Activated T-helper 2 cell treated with anti-CD3 and anti-CD28 coated beads, Interferon-gamma antibody, Interleukin-2, Interleukin-4, amounts not matched to agents 10 μg/mL and 5 μg/mL and 100 μg/mL, durations not matched to agents 14 hours and 24 hours and 36 hours (primary cell): ENCODE results near the gene FYB1. TPM values are rescaled to one million over a fixed set of nuclear protein-coding genes. Genes with fewer than 3 reads are reported as not detected.
A peak's percentile ranks its signal among the peaks of the same experiment; 100 is the strongest.

Experiments used
- DNase-seq: peaks from one replicate; pipeline ENCODE4 v3.0.0; 2021; ENCODE audit warnings: low spot score
- H3K27ac Mint-ChIP-seq: one replicate; pipeline ENCODE4 v1.8.0; 2021; ENCODE audit warnings: mixed read lengths
- H3K27me3 Mint-ChIP-seq: one replicate; pipeline ENCODE4 v1.8.0; 2021; ENCODE audit warnings: low read depth, mixed read lengths
- H3K36me3 Mint-ChIP-seq: one replicate; pipeline ENCODE4 v1.8.0; 2021; ENCODE audit warnings: low read depth, mixed read lengths
- H3K4me1 Mint-ChIP-seq: one replicate; pipeline ENCODE4 v1.8.0; 2021; ENCODE audit warnings: low read depth, mixed read lengths
- H3K4me3 Mint-ChIP-seq: one replicate; pipeline ENCODE4 v1.8.0; 2021; ENCODE audit warnings: low read depth, mild to moderate bottlenecking, moderate library complexity, mixed read lengths
- H3K9me3 Mint-ChIP-seq: one replicate; pipeline ENCODE4 v1.8.0; 2021; ENCODE audit warnings: mixed read lengths
- intact Hi-C: fragments of 100-400 bp; cut with micrococcal nuclease; formaldehyde crosslinking; loops from one replicate; pipeline ENCODE4 v1.15.1; 2023
- total RNA-seq: library from RNA; stranded (reverse); gene quantifications from 2 replicates; pipeline ENCODE4 v1.2.3, GENCODE V29; 2022

FYB1 gene
- total RNA-seq, 1 donor from 2014 or later = 70.7 TPM

DNA sequence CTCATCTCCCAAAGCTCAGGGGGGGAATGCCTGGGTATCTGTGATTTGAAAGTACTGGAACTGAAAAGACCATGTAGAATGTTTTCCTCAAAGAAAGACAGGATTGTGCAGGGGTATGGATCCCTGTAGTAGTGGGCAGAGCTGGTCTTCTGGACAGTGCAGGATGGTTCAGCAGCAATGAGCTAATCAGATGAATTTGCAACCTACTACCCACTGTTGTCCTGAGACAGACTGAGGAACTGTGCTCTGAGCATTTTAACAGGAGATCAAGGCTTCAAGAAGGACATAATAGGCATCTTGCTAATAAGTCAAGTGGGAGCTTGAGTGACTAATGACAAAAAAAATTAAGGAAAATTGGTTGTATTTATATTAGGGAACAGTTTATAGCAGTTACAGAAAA lies 61.7 kb downstream of the FYB1 start:
- no peak for DNase-seq
- H3K4me1 Mint-ChIP-seq = peaks cover 51% of the 10 kb centered on the region
- no peak overlapping the region for H3K27ac Mint-ChIP-seq
- no peak overlapping the region for H3K4me3 Mint-ChIP-seq
- no peaks in the 10 kb centered on the region for H3K9me3 Mint-ChIP-seq
- H3K27me3 Mint-ChIP-seq = no peaks in the 10 kb centered on the region
- intact Hi-C loops = no loop called here
- peaks cover 43% of the 10 kb centered on the region for H3K36me3 Mint-ChIP-seq

DNA sequence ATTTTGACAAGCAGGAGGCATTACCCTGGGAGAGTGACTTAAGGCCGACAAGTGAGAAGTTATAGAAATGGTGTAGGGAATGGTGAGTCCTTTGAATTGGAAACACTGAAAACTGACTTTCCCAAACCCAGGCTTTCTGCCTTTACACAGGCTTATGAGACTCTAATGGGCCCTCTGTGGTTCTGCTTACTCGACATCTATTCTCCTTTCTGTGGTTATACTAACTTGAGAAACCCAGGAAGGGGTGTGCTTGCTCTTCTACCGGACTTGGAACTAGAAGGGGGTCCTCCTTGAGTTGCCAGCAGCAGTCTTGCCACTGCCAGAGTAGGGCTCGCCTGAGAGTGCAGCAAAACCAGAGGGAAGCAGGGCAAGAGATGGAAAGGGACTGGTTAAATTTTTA lies 63.3 kb downstream of the FYB1 start:
- Mint-ChIP-seq H3K27me3 (no peaks in the 10 kb centered on the region), H3K27ac (peak overlapping the region; percentile 24), H3K9me3 (no peaks in the 10 kb centered on the region), H3K4me1 (peaks cover 58% of the 10 kb centered on the region), H3K4me3 (no peak overlapping the region), H3K36me3 (peaks cover 53% of the 10 kb centered on the region)
- intact Hi-C loops = no loop called here
- no peak for DNase-seq

DNA sequence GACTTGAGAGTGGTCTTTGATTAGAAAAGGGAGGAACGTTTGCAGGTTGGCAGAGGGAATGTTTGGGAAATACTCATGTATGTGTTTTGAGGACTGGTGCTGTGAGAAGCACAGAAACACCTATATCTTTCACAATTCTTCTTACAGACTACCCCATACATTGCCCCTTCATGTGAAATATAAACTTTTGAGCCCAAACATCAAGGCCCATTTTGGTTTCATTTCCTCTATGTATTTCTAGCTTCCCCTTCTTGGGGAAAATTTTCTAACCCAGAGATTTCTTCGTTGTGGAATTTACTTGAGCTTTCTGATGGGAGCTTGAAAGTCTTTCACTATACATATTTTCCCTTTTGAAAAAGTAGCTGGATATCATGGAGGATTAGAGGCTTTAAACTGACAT lies 67.6 kb downstream of the FYB1 start:
- Mint-ChIP-seq H3K36me3 (peaks cover 49% of the 10 kb centered on the region), H3K4me3 (no peak overlapping the region), H3K27me3 (no peaks in the 10 kb centered on the region), H3K27ac (peak overlapping the region; percentile 42), H3K4me1 (peaks cover 51% of the 10 kb centered on the region), H3K9me3 (no peaks in the 10 kb centered on the region)
- intact Hi-C loops = loop anchor here (5.0 kb wide), 1 partner anchor 36 kb away; no protein-coding TSS in a partner anchor
- no peak for DNase-seq

DNA sequence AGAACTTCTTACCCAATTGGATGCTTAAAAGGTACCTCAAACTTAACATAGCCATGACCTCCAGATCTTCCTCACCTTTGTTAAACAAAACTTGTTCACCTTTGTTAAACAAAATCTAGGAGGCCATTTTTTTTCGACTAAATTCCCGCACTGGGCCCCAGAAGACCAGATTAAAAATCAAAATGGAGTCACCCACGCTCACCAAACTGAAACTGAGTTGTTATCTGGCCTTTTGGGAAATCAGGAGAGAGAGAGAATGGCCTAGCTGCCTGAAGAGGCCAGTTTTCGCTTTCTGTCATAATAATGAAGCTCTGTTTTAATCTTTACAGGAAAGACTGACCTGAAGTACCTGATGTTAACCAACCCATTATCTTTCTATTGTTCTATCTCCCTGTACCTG lies 69.4 kb downstream of the FYB1 start:
- Mint-ChIP-seq H3K4me1 (peaks cover 45% of the 10 kb centered on the region), H3K4me3 (no peak overlapping the region), H3K27ac (peak overlapping the region; percentile 52), H3K36me3 (peaks cover 47% of the 10 kb centered on the region), H3K27me3 (no peaks in the 10 kb centered on the region), H3K9me3 (no peaks in the 10 kb centered on the region)
- DNase-seq = no peak
- intact Hi-C loops = loop anchor here (1.0 to 10.0 kb wide), 5 partner anchors 15 to 395 kb away; no protein-coding TSS in a partner anchor

DNA sequence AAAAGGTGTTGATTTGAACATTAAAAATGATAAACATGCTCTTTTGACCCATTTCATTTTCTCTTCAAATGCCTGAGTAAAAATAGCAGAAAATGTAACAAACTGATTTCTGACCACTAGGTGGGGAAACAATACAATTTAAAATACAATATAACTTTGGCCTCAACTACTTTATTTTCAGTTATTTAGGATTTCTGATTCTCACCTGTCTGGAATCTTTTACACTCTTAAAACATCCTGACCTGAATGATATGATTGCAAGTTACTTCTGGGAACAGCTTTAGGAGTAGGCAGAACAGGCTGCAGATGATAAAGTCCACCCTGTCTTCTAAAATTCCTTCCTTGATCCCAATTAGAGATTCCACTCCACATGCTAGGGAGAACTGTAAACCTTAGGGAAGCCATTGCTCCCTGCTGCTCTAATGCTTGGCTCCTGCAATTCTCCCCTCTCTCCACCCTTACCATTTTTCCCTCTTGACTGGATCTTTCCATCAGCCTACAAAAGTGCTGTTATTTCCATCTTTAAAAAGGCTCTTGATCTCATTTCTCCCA lies 70.3 kb downstream of the FYB1 start:
- no peak for DNase-seq
- H3K9me3 Mint-ChIP-seq = no peaks in the 10 kb centered on the region
- H3K36me3 Mint-ChIP-seq = peaks cover 47% of the 10 kb centered on the region
- no peaks in the 10 kb centered on the region for H3K27me3 Mint-ChIP-seq
- H3K4me3 Mint-ChIP-seq = no peak overlapping the region
- intact Hi-C loops = loop anchor here (1.0 to 10.0 kb wide), 4 partner anchors 16 to 396 kb away; no protein-coding TSS in a partner anchor
- H3K4me1 Mint-ChIP-seq = peaks cover 42% of the 10 kb centered on the region
- peak overlapping the region; percentile 52 for H3K27ac Mint-ChIP-seq

DNA sequence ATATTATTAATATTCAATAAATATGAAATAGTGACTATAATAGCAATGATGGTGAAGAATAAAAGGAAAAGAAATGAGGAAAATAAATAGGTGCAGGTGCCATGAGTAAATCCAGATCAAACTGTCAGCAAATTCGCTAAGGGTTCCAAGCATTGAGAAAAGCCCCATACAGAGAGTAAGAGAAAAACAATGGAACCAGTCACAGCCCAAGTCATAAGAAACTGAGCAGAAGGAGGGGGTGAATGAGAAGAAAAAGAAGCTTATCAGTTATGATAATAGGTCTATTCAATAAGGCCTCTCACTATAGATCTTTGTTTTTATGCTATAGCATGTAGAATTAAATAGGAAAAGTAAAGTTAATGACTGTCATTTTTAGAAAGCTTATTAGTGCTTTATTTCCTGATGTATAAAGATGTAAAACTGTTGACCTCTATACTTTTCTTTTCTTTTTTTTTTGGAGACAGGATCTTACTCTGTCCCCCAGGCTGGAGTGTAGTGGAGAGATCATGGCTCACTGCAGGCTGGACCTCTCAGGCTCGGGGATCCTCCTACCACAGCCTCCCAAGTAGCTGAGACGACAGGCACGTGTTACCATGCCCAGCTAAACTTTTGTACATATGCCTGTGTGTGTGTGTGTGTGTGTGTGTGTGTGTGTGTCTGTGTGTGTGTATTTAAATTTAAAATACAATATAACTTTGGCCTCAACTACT lies 72.4 kb downstream of the FYB1 start:
- DNase-seq = no peak
- peaks cover 30% of the 10 kb centered on the region for H3K36me3 Mint-ChIP-seq
- H3K27me3 Mint-ChIP-seq = no peaks in the 10 kb centered on the region
- no peak overlapping the region for H3K4me3 Mint-ChIP-seq
- intact Hi-C loops = loop anchor here (10.0 kb wide), 1 partner anchor 398 kb away; no protein-coding TSS in a partner anchor
- H3K4me1 Mint-ChIP-seq = peaks cover 28% of the 10 kb centered on the region
- no peaks in the 10 kb centered on the region for H3K9me3 Mint-ChIP-seq
- no peak overlapping the region for H3K27ac Mint-ChIP-seq

DNA sequence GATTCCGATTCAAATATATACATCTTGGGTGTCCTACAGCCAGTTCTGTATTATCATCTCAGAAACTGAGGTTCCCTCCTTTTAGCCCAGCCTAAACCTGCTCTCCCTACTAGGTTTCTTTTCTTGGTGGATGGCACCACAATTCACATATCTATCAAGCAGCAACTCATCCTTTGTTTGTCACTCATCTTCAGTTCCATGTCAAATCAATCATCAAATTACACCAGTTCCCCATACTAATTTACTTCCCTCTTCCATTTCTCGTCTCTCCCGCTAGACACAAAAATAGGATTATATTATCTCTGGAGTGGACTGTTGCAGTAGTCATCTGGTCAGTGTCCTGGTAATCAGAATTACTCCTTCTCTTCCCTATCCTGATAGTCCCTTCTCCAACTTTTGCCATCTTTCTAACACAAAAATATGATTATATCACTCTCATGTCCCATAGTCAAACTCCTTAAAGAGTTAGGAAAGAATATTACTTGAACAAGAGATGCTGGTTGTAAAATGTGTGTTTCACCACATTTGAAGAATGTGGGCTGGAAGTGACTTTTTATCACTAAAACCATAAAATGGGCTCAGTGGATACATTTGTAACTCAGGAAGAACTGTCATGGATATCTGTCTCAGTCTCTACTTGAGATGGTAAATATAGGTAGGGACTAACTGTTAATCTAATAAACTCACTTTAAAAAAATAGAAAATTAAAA lies 76.1 kb downstream of the FYB1 start:
- Mint-ChIP-seq H3K27ac (no peak overlapping the region), H3K36me3 (peaks cover 17% of the 10 kb centered on the region), H3K4me1 (peaks cover 9% of the 10 kb centered on the region), H3K4me3 (no peak overlapping the region), H3K27me3 (no peaks in the 10 kb centered on the region), H3K9me3 (no peaks in the 10 kb centered on the region)
- no peak for DNase-seq
- intact Hi-C loops = loop anchor here (10.0 kb wide), 1 partner anchor 401 kb away; no protein-coding TSS in a partner anchor

DNA sequence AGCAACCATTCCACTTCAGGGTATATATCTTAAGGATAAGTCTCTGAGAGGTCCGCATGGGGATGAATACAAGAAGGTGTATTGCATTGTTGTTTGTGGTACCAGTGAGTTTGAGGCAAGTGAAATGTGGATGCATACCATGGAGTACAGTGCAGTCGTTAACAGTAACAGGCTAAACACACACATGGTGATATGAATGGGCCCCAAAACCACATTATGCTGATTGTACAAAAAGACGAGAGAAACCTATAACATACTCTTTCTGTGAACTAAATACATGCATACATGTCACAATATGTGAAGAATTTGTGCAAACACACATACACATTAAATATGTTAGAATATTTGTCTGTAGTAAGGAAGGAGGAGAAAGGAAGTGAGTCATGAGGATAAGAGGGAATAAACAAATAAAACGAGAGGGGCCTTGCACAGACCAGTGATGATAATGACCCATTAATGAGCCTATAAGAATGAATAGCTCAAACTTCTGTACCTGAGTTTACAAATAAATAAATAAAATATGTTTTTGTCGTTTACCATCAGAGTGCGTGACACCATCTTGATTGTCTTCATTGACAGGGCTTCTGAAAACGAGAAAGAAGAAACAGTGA lies 78.7 kb downstream of the FYB1 start:
- Mint-ChIP-seq H3K4me3 (no peak overlapping the region), H3K27ac (no peak overlapping the region), H3K9me3 (no peaks in the 10 kb centered on the region), H3K36me3 (peaks cover 31% of the 10 kb centered on the region), H3K4me1 (peaks cover 18% of the 10 kb centered on the region), H3K27me3 (no peaks in the 10 kb centered on the region)
- intact Hi-C loops = loop anchor here (10.0 kb wide), 1 partner anchor 404 kb away; no protein-coding TSS in a partner anchor
- DNase-seq = no peak

DNA sequence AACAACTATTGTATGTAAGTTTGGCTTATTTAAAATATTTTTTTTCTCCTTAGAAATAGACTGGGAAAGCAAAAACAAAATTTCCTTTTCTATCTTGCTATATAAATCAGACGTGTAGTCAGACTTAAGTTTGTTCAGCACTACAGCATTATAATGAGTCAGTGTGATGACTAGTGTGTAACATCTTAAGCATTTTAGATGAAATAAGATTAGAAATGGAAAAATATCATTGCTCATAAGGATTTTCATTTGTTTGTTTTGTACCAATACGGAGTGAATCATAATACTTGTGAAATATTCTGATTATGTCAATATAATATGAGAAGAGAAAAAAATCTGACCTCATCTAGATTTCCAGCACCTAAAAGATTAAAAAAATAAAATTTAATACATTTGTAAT lies 80.5 kb downstream of the FYB1 start:
- peaks cover 43% of the 10 kb centered on the region for H3K36me3 Mint-ChIP-seq
- H3K4me1 Mint-ChIP-seq = peaks cover 18% of the 10 kb centered on the region
- no peaks in the 10 kb centered on the region for H3K9me3 Mint-ChIP-seq
- no peaks in the 10 kb centered on the region for H3K27me3 Mint-ChIP-seq
- H3K4me3 Mint-ChIP-seq = no peak overlapping the region
- no peak for DNase-seq
- H3K27ac Mint-ChIP-seq = no peak overlapping the region
- intact Hi-C loops = no loop called here

DNA sequence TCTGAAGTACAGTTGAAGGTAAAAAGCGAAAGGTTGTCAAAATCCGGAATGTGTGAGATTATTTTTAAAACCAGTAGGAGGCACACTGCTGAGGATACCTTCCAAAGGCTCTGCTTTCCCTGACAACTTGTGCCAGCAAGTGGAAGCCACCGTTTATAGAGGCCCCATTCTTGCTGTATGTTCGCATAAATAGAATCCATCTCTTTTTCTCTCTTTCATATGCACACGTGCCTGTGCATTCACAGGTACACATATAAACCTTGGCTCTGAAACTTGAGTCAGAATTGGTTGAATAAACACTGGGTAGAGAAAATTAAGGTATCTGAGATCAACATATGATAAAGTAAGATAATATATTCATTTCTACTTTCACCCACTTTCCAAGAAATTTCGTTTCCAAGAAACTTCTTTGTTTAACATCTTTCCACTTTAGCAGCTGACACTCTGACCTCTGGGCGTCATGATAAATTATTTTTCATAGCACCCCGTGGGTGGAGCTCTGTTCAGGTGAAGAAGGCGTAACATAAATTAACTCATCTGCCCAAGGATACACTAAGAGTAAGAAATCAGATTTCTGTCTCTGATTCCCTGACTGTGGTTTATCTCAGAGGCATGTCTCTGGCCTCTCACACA lies 81.4 kb downstream of the FYB1 start:
- intact Hi-C loops = no loop called here
- Mint-ChIP-seq H3K27ac (peak overlapping the region; percentile 46), H3K36me3 (peaks cover 50% of the 10 kb centered on the region), H3K9me3 (no peaks in the 10 kb centered on the region), H3K4me3 (no peak overlapping the region), H3K4me1 (peaks cover 18% of the 10 kb centered on the region), H3K27me3 (no peaks in the 10 kb centered on the region)
- DNase-seq = no peak

DNA sequence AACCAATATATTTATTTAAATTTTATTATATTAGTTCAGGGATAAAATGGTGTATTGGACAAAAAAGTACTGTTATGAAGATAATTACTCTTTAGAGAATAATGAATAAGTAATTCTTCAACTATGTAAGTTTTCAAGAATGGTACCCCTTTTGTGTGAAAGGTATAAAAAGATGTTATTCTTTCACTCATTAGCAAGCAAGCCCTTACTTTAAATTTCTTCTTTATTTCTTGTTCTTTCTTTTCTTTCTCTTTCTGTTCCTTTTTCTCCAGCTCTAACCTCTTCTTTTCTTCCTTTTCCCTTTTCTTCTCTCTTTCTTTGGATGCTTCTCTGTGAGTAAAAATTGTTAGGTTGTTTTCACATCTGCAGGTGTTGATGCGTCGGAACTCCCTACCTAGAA lies 82.0 kb downstream of the FYB1 start:
- no peak overlapping the region for H3K4me3 Mint-ChIP-seq
- H3K27ac Mint-ChIP-seq = no peak overlapping the region
- intact Hi-C loops = no loop called here
- no peak for DNase-seq
- H3K27me3 Mint-ChIP-seq = no peaks in the 10 kb centered on the region
- peaks cover 18% of the 10 kb centered on the region for H3K4me1 Mint-ChIP-seq
- H3K9me3 Mint-ChIP-seq = no peaks in the 10 kb centered on the region
- peaks cover 56% of the 10 kb centered on the region for H3K36me3 Mint-ChIP-seq

DNA sequence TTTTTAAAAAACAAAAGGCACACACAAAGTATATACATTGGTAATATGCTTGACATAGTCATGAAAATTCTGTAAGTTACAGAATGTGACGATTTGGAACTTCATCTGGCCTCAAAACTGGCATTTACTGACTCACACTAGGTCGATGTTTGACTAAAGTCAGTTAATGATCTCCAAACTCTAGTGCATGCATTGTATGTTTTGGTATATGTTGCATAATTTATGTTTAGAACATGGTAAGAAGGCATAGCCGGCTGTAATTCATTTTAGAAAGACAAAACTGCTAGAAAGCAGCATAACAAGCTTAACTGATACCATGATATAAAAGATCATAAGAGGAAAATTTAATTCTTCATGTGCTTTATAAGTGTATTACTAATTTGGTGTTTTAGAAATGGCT lies 86.6 kb downstream of the FYB1 start:
- no peak overlapping the region for H3K27ac Mint-ChIP-seq
- H3K9me3 Mint-ChIP-seq = no peaks in the 10 kb centered on the region
- no peak overlapping the region for H3K4me3 Mint-ChIP-seq
- H3K27me3 Mint-ChIP-seq = no peaks in the 10 kb centered on the region
- H3K4me1 Mint-ChIP-seq = peaks cover 7% of the 10 kb centered on the region
- peaks cover 83% of the 10 kb centered on the region for H3K36me3 Mint-ChIP-seq
- no peak for DNase-seq
- intact Hi-C loops = no loop called here
